Activated naive CD4-positive, alpha-beta T cell treated with anti-CD3 and anti-CD28 coated beads, Interleukin-2, amount 50 U/mL, for 24 hours (primary cell): ENCODE results near the gene A4GNT.
"Not testable (repeated sequence)": the region's sequence is repeated elsewhere in the genome, so short reads cannot be mapped to it uniquely, and the experiment has no call there.

Source experiments
- H3K27ac Mint-ChIP-seq: one replicate; pipeline ENCODE4 v1.8.0; 2021; ENCODE audit warnings: mild to moderate bottlenecking, mixed read lengths
- H3K27me3 Mint-ChIP-seq: one replicate; pipeline ENCODE4 v1.8.0; 2021; ENCODE audit warnings: mixed read lengths
- H3K36me3 Mint-ChIP-seq: one replicate; pipeline ENCODE4 v1.8.0; 2021; ENCODE audit warnings: mixed read lengths
- H3K4me1 Mint-ChIP-seq: one replicate; pipeline ENCODE4 v1.8.0; 2021; ENCODE audit warnings: mixed read lengths
- H3K4me3 Mint-ChIP-seq: one replicate; pipeline ENCODE4 v1.8.0; 2021; ENCODE audit warnings: mild to moderate bottlenecking, mixed read lengths
- H3K9me3 Mint-ChIP-seq: one replicate; pipeline ENCODE4 v1.8.0; 2021; ENCODE audit warnings: mixed read lengths

A4GNT gene

GRCh38 chr3:138101351-138101940 lies 30.7 kb downstream of the A4GNT start:
- not testable (repeated sequence) for H3K27me3 Mint-ChIP-seq, H3K4me3 Mint-ChIP-seq, H3K27ac Mint-ChIP-seq, H3K36me3 Mint-ChIP-seq, H3K9me3 Mint-ChIP-seq, H3K4me1 Mint-ChIP-seq

- H3K36me3 Mint-ChIP-seq = no peaks in the 10 kb centered on the region
- no peak overlapping the region for H3K27ac Mint-ChIP-seq
- peaks cover 1% of the 10 kb centered on the region for H3K27me3 Mint-ChIP-seq
- no peaks in the 10 kb centered on the region for H3K4me1 Mint-ChIP-seq
- H3K9me3 Mint-ChIP-seq = no peaks in the 10 kb centered on the region
- no peak overlapping the region for H3K4me3 Mint-ChIP-seq
Measured at GRCh38 chr3:138099417-138099816, 32.8 kb downstream of the A4GNT start.

- no peak overlapping the region for H3K27ac Mint-ChIP-seq
- H3K9me3 Mint-ChIP-seq = no peaks in the 10 kb centered on the region
- no peaks in the 10 kb centered on the region for H3K4me1 Mint-ChIP-seq
- peaks cover 1% of the 10 kb centered on the region for H3K27me3 Mint-ChIP-seq
- no peaks in the 10 kb centered on the region for H3K36me3 Mint-ChIP-seq
- no peak overlapping the region for H3K4me3 Mint-ChIP-seq
Measured at GRCh38 chr3:138097192-138098172, 34.7 kb downstream of the A4GNT start.

DNA sequence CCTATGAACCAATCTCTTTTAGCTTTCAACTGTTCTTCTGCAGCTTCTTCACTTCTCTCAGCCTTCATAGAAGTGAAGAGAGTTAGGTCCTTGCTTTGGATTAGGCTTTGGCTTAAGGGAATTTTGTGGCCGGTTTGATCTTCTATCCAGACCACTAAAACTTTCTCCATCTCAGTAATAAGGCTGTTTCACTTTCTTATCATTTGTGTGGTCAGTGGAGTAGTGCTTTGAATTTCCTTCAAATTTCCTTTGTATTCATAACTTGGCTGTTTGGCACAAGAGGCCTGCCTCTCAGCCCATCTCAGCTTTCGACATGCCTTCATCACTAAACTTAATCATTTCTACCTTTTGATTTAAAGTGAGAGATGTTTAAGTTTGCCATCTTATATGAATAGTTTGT lies 38.5 kb downstream of the A4GNT start:
- Mint-ChIP-seq H3K36me3 (no peaks in the 10 kb centered on the region), H3K27ac (no peak overlapping the region), H3K9me3 (no peaks in the 10 kb centered on the region), H3K4me3 (no peak overlapping the region), H3K27me3 (peaks cover 1% of the 10 kb centered on the region), H3K4me1 (no peaks in the 10 kb centered on the region)

GRCh38 chr3:138092023-138092422 lies 40.2 kb downstream of the A4GNT start:
- peaks cover 1% of the 10 kb centered on the region for H3K27me3 Mint-ChIP-seq

DNA sequence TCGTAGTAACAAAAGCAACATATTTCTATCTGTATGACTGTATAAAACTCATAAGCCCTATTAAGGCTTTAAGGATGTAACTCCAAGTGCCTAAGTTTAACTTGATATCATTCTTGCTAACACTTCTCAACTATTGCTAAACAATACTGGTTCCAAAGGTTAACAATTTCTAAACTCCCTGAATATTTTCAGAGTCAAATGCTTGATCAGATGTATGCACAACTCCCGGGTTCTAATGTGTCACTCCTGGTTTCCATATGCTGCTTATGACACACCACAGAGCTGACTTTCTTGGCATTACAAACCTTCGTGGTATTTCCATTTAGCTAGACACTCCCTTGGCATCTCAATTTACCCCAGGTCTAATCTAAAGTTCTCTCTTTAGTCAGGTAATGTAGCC lies 43.1 kb downstream of the A4GNT start:
- H3K27me3 Mint-ChIP-seq = no peaks in the 10 kb centered on the region
- H3K4me3 Mint-ChIP-seq = no peak overlapping the region
- H3K36me3 Mint-ChIP-seq = no peaks in the 10 kb centered on the region
- no peaks in the 10 kb centered on the region for H3K9me3 Mint-ChIP-seq
- H3K27ac Mint-ChIP-seq = no peak overlapping the region
- H3K4me1 Mint-ChIP-seq = no peaks in the 10 kb centered on the region

More at GRCh38 chr3:138092023-138092422, 40.2 kb downstream of the A4GNT start:
- no peaks in the 10 kb centered on the region for H3K36me3 Mint-ChIP-seq
- no peak overlapping the region for H3K27ac Mint-ChIP-seq
- H3K4me1 Mint-ChIP-seq = no peaks in the 10 kb centered on the region
- no peak overlapping the region for H3K4me3 Mint-ChIP-seq
- H3K9me3 Mint-ChIP-seq = no peaks in the 10 kb centered on the region

DNA sequence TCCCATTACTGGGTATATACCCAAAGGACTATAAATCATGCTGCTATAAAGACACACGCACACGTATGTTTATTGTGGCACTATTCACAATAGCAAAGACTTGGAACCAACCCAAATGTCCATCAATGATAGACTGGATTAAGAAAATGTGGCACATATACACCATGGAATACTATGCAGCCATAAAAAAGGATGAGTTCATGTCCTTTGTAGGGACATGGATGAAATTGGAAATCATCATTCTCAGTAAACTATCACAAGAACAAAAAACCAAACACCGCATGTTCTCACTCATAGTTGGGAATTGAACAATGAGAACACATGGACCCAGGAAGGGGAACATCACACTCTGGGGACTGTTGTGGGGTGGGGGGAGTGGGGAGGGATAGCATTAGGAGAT lies 46.4 kb downstream of the A4GNT start:
- H3K27me3 Mint-ChIP-seq, H3K36me3 Mint-ChIP-seq, H3K9me3 Mint-ChIP-seq, H3K4me3 Mint-ChIP-seq, H3K27ac Mint-ChIP-seq: not testable (repeated sequence)
- peaks cover 24% of the 10 kb centered on the region for H3K4me1 Mint-ChIP-seq

DNA sequence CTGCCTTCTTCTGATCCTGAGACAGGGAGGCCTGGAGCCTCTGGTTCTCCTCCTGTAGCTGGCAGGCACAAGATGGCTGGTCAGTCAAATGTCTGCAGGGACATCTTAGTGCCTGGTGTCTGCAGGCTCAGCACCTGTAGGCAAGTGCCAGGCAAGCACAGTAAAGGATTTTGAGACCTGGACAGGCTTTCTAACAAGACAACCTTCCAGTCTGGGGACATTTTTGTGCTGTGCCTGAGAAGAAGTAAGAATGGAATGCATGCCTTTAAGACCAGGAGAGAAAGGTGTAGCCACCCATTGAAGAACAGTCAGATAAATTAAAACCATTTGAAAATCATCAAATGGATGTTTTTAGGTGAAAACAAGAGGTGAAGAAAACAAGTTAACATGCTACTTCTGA lies 48.0 kb downstream of the A4GNT start:
- no peaks in the 10 kb centered on the region for H3K36me3 Mint-ChIP-seq
- no peak overlapping the region for H3K4me3 Mint-ChIP-seq
- no peak overlapping the region for H3K27ac Mint-ChIP-seq
- H3K27me3 Mint-ChIP-seq = no peaks in the 10 kb centered on the region
- no peaks in the 10 kb centered on the region for H3K9me3 Mint-ChIP-seq
- H3K4me1 Mint-ChIP-seq = peaks cover 24% of the 10 kb centered on the region

DNA sequence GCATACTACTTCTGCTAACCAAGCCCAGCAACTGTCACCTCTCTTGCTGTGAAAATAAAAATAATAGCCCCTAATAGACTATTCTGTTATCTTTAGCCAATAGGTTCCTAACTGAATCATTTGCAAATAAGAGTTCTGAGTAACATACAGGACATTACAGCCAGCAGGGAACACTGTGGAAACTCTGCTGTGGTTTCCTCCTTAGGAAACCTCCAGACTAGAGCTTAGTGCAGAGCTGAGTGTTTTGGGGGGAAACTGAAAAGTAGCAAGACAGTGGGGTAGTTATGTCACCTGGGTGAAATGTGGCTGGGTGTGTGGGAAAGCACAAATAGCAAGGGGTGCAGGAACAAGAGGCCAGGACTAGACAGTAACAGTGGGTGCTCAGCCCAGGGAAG lies 49.2 kb downstream of the A4GNT start:
- Mint-ChIP-seq H3K27ac (peak overlapping the region; percentile 52), H3K36me3 (no peaks in the 10 kb centered on the region), H3K9me3 (no peaks in the 10 kb centered on the region), H3K4me3 (peak overlapping the region; percentile 26), H3K27me3 (no peaks in the 10 kb centered on the region), H3K4me1 (peaks cover 24% of the 10 kb centered on the region)

- peak overlapping the region; percentile 43 for H3K27ac Mint-ChIP-seq
- H3K4me1 Mint-ChIP-seq = peaks cover 24% of the 10 kb centered on the region
- H3K4me3 Mint-ChIP-seq = peak overlapping the region; percentile 53
- H3K36me3 Mint-ChIP-seq = no peaks in the 10 kb centered on the region
- H3K9me3 Mint-ChIP-seq = no peaks in the 10 kb centered on the region
- no peaks in the 10 kb centered on the region for H3K27me3 Mint-ChIP-seq
Measured at GRCh38 chr3:138082085-138082991, 49.9 kb downstream of the A4GNT start.

GRCh38 chr3:138081371-138082084 lies 50.7 kb downstream of the A4GNT start:
- Mint-ChIP-seq H3K36me3 (no peaks in the 10 kb centered on the region), H3K4me1 (peaks cover 24% of the 10 kb centered on the region)

DNA sequence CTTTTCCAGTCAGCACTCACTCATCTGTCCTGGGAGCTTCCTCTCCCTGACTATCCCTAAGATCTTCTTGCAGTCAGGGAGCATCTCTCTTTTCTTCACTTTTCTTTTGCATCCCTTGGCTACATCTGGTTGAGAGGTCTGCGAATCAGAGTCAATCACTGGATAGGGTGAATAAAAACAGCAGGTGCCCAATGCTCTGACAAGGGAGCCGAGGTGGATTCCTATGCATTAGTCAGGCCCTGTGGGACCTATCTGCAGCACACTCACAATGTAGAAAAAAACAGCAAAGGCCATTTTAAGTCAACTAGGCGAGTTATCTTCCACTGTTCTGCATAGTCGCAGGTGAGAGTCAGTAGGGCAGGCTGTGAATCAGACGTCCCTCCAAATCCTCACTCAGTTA lies 52.3 kb downstream of the A4GNT start:
- no peaks in the 10 kb centered on the region for H3K27me3 Mint-ChIP-seq
- no peaks in the 10 kb centered on the region for H3K9me3 Mint-ChIP-seq
- H3K27ac Mint-ChIP-seq = no peak overlapping the region
- peaks cover 24% of the 10 kb centered on the region for H3K4me1 Mint-ChIP-seq
- H3K4me3 Mint-ChIP-seq = no peak overlapping the region
- H3K36me3 Mint-ChIP-seq = no peaks in the 10 kb centered on the region

More at GRCh38 chr3:138081371-138082084, 50.7 kb downstream of the A4GNT start:
- Mint-ChIP-seq H3K9me3 (no peaks in the 10 kb centered on the region), H3K27me3 (no peaks in the 10 kb centered on the region), H3K27ac (no peak overlapping the region), H3K4me3 (no peak overlapping the region)

GRCh38 chr3:138078901-138079344 lies 53.3 kb downstream of the A4GNT start:
- peaks cover 24% of the 10 kb centered on the region for H3K4me1 Mint-ChIP-seq
- H3K4me3 Mint-ChIP-seq = no peak overlapping the region
- no peak overlapping the region for H3K27ac Mint-ChIP-seq
- H3K36me3 Mint-ChIP-seq = no peaks in the 10 kb centered on the region
- no peaks in the 10 kb centered on the region for H3K27me3 Mint-ChIP-seq
- H3K9me3 Mint-ChIP-seq = no peaks in the 10 kb centered on the region

DNA sequence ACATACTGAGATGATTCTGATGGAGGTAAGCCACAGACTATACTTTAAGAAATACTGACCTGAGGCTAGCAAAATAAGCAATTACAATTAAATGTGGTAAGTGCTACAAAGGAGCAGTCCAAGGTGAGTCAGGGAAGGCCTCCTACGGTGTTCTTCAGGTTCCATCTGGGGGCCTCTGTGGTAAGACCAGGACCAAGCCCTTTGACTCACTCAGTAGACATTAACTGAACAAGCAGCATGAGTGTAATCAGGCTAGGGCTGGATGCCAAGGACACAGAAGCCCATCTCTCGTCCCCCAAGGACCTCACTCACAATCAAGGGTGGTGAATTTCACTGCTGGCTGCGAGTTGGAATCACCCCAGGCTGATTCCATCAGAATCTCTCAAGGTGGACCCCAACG lies 54.1 kb downstream of the A4GNT start:
- Mint-ChIP-seq H3K4me3 (no peak overlapping the region), H3K4me1 (peaks cover 18% of the 10 kb centered on the region), H3K27ac (no peak overlapping the region), H3K9me3 (no peaks in the 10 kb centered on the region), H3K27me3 (no peaks in the 10 kb centered on the region), H3K36me3 (no peaks in the 10 kb centered on the region)
